NCI-H2171 treated with DMSO at 0.1 percent for 48 hours (cell line): ENCODE data around the gene FADS2.

Experiments used
- DNase-seq: peaks from one replicate; lab custom pipeline; 2025; lab: John Stamatoyannopoulos, UW

The FADS2 gene

DNA sequence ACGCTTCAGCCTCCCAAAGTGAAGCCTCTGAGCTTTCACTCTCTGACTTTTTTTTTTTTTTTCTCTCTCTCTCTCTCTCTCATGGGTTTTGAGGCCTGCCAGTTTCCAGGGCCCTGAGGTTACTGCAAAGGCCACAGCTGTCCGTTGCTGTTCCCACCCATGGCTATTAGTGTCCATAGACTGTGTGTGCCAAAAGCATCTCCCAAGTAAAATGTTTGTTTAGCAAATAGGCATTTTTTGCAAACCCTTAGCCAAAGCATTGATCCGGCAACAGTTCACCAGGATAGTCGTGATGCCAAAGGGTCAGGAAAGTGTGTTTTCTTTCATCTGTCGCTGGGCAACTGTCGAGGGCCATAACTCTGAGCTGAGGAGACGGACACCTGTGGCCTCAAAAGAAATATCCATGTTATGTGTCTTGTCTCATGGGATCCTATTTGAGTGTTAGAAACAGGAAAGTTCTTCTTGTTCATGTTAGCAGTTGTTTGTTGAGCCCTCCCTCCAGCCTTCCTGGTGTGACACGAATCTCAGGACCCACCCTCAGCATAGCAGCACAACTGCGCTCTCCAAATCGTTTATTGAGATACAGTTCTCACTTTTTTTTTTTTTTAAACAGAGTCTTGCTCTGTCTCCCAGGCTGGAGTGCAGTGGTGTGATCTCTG is 18.4 kb downstream of the FADS2 start:
- no peak for DNase-seq

- no peak for DNase-seq
Measured at GRCh38 chr11:61847914-61848581, 19.9 kb downstream of the FADS2 start.

GRCh38 chr11:61848631-61849030 is 20.5 kb downstream of the FADS2 start:
- DNase-seq: no peak

GRCh38 chr11:61850687-61851086 is 22.6 kb downstream of the FADS2 start:
- no peak for DNase-seq

DNA sequence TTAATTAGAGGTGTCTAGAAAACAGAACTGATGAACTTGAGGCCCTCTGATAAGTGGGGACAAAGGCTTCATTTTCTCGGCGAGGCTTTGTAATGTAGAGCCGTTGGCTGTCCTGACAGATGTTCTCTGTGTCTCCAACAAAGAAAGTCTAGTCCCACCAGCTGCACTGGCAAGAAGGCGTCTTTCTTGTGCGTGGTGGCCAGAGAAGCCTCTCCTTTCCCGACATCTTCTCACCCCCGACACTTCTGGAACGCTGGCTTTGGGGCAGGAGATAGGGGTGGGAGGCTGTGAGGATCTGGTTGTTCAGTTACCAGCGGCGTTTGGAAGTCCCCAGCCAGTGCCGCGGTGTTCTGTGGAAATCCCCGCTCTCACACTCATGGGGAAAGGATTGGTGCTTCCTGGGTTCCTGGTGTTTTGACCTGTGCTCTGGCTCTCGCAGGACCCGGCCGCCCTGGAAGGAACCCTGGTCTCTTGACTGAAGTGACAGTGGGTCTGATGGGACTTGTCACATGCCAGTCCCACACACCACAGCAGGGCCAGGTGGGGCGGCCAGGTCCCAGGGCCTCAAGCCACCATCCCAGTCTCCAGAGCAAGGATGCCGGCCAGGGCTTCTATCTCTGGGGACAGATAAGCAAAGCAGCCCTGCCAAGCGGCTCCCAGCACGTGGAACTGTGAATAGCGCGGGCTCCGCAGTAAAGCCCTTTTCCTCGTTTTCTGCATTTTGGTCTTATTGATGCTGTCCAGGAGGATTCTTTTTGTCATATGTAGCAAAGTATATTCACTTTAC is 23.2 kb downstream of the FADS2 start:
- no peak for DNase-seq

GRCh38 chr11:61851900-61852295 is 23.8 kb downstream of the FADS2 start:
- no peak for DNase-seq

GRCh38 chr11:61853698-61854169 is 25.6 kb downstream of the FADS2 start:
- DNase-seq: no peak

GRCh38 chr11:61854206-61854895 is 26.3 kb downstream of the FADS2 start:
- DNase-seq: no peak

DNA sequence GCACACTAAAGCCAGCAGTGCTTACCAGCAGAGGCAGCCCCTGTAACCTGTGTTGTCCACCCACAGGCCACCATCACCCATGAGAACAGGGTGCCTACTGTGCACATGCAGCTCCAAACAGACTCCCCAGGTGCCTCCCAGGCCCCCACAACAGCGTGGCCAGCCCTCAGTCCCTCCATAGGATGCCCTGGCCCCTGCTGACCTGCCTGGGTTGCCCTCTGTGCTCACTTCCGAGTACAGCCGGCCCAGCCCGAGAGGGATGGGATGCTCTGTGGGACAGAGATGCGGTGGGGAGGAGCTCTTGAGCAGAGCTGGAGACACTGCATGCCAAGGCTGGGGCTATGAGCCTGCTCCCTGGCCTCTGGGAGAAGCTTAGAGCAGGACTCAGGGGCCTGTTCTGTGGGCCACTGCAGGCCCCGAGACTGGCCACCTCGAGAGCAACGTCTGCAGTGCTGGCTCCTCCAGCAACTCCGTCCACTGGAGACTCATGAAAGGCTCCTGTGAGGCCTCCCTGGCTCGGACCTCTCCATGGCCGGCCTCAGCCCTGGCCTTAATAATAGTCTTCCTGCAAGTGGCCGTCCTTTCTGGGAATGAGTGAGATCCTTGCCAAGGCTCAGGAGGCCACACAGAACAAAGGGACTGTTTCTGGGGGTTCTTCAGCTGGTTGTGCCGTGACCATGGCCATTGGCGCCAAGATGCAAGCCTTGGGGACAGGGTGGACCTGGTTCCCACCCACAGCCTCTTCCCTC is 27.0 kb downstream of the FADS2 start:
- no peak for DNase-seq

DNA sequence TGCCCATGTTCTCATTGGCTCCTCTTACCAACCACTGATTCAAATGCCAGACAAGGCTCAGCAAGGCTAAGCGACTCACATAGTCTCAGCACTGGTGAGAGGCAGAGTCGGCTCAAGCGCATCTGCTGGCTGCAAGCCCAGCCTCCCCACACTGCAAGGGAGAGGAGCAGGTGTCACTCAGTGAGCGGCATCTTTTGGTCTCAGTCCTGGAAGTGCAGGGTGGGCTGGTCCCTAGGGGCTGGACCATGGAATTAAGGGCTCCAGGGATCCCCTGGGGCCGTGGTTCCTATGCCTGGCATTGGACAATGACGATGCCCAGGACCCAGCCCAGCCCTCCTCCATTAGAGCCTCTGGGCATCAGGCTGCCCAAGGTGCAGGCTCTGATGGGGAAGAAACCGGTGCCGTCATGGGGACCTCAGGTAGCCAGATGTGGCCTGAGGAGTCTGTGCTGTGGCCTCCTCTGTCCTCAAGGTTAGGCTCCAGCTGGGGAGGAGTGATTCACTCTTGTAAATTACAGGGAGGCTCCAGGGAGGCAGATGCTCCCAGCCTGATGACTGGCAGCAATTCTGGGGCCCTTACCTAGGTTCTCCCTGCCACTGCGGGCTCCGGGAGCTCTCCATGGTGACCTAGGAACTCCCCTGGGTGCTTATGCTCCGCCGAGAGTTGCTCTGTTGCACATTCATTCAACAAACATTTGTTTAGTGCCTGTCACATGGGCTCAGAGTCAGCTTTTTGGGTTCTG is 28.0 kb downstream of the FADS2 start:
- DNase-seq: no peak

GRCh38 chr11:61860054-61860903 is 32.2 kb downstream of the FADS2 start:
- DNase-seq: no peak

GRCh38 chr11:61861634-61862033 is 33.5 kb downstream of the FADS2 start:
- DNase-seq: no peak

DNA sequence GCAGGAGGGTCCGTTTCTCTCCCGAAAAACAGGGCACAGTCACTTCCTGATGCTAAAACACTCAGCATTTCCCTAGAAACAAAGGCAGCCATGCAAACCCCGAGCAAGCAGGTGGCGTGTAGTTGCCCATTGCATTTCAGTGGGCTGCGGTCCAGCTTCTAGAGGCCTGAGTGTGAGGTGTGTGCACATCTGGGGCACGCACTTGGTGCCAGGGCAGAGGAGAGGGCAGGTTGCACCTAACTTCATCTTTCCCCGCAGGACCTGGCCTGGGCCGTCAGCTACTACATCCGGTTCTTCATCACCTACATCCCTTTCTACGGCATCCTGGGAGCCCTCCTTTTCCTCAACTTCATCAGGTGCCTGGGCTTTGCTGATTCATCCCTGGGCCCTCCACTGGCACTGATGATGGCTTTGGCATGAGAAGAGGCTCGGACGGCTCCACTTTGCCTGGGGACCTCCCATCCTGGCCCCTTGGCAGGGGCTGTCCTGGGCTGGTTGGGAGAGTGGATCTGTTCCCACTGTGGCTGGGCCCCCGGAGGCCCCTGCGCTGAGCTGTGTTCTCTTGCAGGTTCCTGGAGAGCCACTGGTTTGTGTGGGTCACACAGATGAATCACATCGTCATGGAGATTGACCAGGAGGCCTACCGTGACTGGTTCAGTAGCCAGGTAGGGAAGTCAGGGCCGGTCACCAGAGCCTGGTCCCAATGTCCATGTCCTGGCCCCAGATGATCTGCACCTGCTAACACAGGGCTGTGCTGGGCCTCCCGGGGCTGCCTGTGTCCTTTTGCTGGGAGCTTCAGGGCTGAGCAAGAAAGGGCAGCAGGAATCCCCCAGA is 34.8 kb downstream of the FADS2 start:
- DNase-seq: no peak

GRCh38 chr11:61863548-61864081 is 35.5 kb downstream of the FADS2 start:
- no peak for DNase-seq

GRCh38 chr11:61864814-61865775 is 37.0 kb downstream of the FADS2 start:
- no peak for DNase-seq

DNA sequence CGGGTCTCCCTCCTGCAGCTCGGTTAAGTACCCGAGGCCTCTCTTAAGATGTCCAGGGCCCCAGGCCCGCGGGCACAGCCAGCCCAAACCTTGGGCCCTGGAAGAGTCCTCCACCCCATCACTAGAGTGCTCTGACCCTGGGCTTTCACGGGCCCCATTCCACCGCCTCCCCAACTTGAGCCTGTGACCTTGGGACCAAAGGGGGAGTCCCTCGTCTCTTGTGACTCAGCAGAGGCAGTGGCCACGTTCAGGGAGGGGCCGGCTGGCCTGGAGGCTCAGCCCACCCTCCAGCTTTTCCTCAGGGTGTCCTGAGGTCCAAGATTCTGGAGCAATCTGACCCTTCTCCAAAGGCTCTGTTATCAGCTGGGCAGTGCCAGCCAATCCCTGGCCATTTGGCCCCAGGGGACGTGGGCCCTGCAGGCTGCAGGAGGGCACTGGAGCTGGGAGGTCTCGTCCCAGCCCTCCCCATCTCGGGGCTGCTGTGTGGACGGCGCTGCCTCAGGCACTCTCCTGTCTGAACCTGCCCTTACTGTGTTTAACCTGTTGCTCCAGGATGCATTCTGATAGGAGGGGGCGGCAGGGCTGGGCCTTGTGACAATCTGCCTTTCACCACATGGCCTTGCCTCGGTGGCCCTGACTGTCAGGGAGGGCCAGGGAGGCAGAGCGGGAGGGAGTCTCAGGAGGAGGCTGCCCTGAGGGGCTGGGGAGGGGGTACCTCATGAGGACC is 38.3 kb downstream of the FADS2 start:
- no peak for DNase-seq

DNA sequence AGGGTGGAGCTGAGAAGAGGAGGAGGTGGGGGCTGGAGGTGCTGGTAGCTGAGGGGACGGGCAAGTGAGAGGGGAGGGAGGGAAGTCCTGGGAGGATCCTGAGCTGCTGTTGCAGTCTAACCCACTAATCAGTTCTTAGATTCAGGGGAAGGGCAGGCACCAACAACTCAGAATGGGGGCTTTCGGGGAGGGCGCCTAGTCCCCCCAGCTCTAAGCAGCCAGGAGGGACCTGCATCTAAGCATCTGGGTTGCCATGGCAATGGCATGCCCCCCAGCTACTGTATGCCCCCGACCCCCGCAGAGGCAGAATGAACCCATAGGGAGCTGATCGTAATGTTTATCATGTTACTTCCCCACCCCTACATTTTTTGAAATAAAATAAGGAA is 38.9 kb downstream of the FADS2 start:
- no peak for DNase-seq
